Panc1 (cell line): ENCODE measurements around the gene UBC. TPM values are rescaled to one million over a fixed set of nuclear protein-coding genes. Genes with fewer than 3 reads are reported as not detected.

Experiments
- ATAC-seq: fragments of 200-7000 bp; cut with Tn5 transposase; 2 replicates; pipeline ENCODE4 v1.9.1; 2020; ENCODE audit warnings: mild to moderate bottlenecking, moderate library complexity
- Bru-seq: library from RNA; stranded (reverse); fragments of 400-500 nt; gene quantifications from one replicate; lab custom pipeline; 2021; lab: Mats Ljungman, UMichigan
- BruChase-seq, 2 experiments: library from RNA; stranded (reverse); fragments of 400-500 nt; gene quantifications; one replicate each; lab custom pipeline; 2021; lab: Mats Ljungman, UMichigan
- BruUV-seq: library from RNA; stranded (reverse); fragments of 400-500 nt; replicated peaks from 2 replicates; lab custom pipeline; 2021; lab: Mats Ljungman, UMichigan
- CTCF ChIA-PET: fragments of 300-600 bp; sonication (Branson Sonifier 250); formaldehyde crosslinking; loops from one replicate; lab custom pipeline; 2022; ENCODE audit warnings: antibody characterized with exemption; lab: Charles Lee
- POLR2A ChIA-PET: fragments of 300-600 bp; sonication (Branson Sonifier 250); formaldehyde crosslinking; loops from one replicate; lab custom pipeline; 2022; ENCODE audit warnings: antibody characterized with exemption; lab: Charles Lee
- DNase-seq: peaks from one replicate; pipeline ENCODE4 v3.0.0-alpha.2; 2010; ENCODE audit warnings: low read depth, low spot score
- H3K27ac ChIP-seq: 2 replicates; pipeline ENCODE4 v1.5.1; 2011; ENCODE audit warnings: mild to moderate bottlenecking, low read length, inconsistent platforms
- H3K27me3 ChIP-seq: fragments of 200-500 bp; sonication (Bioruptor generic); 2 replicates; pipeline ENCODE4 v1.6.0; 2014; ENCODE audit warnings: low read length, inconsistent platforms; ENCODE audit not compliant: control insufficient read depth, insufficient read depth
- H3K36me3 ChIP-seq: fragments of 200-500 bp; sonication (Bioruptor generic); 2 replicates; pipeline ENCODE4 v1.5.1; 2014; ENCODE audit warnings: inconsistent platforms, mild to moderate bottlenecking, low read length, moderate library complexity; ENCODE audit not compliant: control insufficient read depth, insufficient read depth
- H3K4me1 ChIP-seq: 2 replicates; pipeline ENCODE4 v1.5.1; 2011; ENCODE audit warnings: inconsistent platforms, mild to moderate bottlenecking, low read length, moderate library complexity; ENCODE audit not compliant: control insufficient read depth, insufficient read depth
- H3K4me3 ChIP-seq, 2 experiments: 2 replicates each; pipeline ENCODE4 v1.5.1; 2011 to 2012; ENCODE audit warnings: low read depth in 2 of 2, low read length in 2 of 2, mild to moderate bottlenecking in 2 of 2, inconsistent platforms in 1 of 2, moderate library complexity in 1 of 2
- H3K9me3 ChIP-seq: fragments of 200-500 bp; sonication (Bioruptor generic); 2 replicates; pipeline ENCODE4 v1.5.1; 2014; ENCODE audit warnings: low read depth, mild to moderate bottlenecking, inconsistent platforms, low read length, moderate library complexity; ENCODE audit not compliant: control insufficient read depth, insufficient read depth
- CTCF ChIP-seq: fragments of 450-650 bp; IDR thresholded peaks from 2 replicates; pipeline ENCODE4 v1.5.1; 2017; ENCODE audit warnings: mild to moderate bottlenecking
- POLR2AphosphoS5 ChIP-seq: IDR thresholded peaks from 2 replicates; pipeline ENCODE4 v1.6.1; 2012; ENCODE audit warnings: mild to moderate bottlenecking, low read depth, low read length, moderate library complexity
- SIN3A ChIP-seq: IDR thresholded peaks from 2 replicates; pipeline ENCODE4 v1.6.1; 2012; ENCODE audit warnings: low read depth, mild to moderate bottlenecking, low read length, moderate library complexity, borderline replicate concordance; ENCODE audit not compliant: insufficient read depth
- TCF7L2 ChIP-seq: IDR thresholded peaks from 2 replicates; pipeline ENCODE4 v1.6.1; 2011; ENCODE audit warnings: mild to moderate bottlenecking, low read depth, low read length, inconsistent platforms
- in situ Hi-C: cut with HindIII; loops from 2 replicates; pipeline ENCODE4 v1.10.0; 2016; ENCODE audit warnings: low sequenced_read_pairs, low pct_unique_long_range_greater_than_20kb
- intact Hi-C: fragments of 100-400 bp; cut with micrococcal nuclease; formaldehyde crosslinking; loops from one replicate; pipeline ENCODE4 v1.10.0; 2022; ENCODE audit not compliant: unreplicated experiment
- long read RNA-seq: library from polyadenylated mRNA; unstranded; transcript quantifications from one replicate; pipeline ENCODE4 v2.0.0, GENCODE V29; 2021; ENCODE audit not compliant: unreplicated experiment
- polyA plus RNA-seq: library from polyadenylated mRNA; unstranded; fragments of >200 nt; gene quantifications from one replicate; pipeline ENCODE4 v1.2.1, GENCODE V29; 2012; ENCODE audit warnings: missing spikeins; ENCODE audit not compliant: insufficient read length
- total RNA-seq: library from RNA; stranded (reverse); gene quantifications from one replicate; pipeline ENCODE4 v1.2.1, GENCODE V29; 2021; ENCODE audit not compliant: unreplicated experiment
- TF ChIP-seq, protein P1 (sequence below), 2 experiments: IDR thresholded peaks; 2 replicates each; pipeline ENCODE4 v1.6.1; 2011 to 2012; ENCODE audit warnings: low read depth in 2 of 2, control low read depth in 1 of 2, low read length in 1 of 2, mild to moderate bottlenecking in 1 of 2, moderate library complexity in 1 of 2; ENCODE audit not compliant: insufficient read depth in 1 of 2

Gene UBC
- total RNA-seq = 1,725 TPM
- 2,683 TPM for polyA plus RNA-seq
- percentile 99 among the genes with signal in this experiment for Bru-seq, nascent RNA
- BruChase-seq, experiment 1, labeled RNA remaining after a 2-hour chase = percentile 100 among the genes with signal in this experiment
- percentile 100 among the genes with signal in this experiment for BruChase-seq, experiment 2, labeled RNA remaining after a 6-hour chase
- long read RNA-seq, transcript UBC-201 (2 exons, 2,688 nt) = major isoform, 790 of 1,210 reads
- long read RNA-seq, transcript UBC-205 (1 exons, 3,745 nt) = minor isoform, 397 of 1,210 reads
- long read RNA-seq, transcript UBC-207 (2 exons, 622 nt) = minor isoform, 5 of 1,210 reads
- long read RNA-seq, transcript UBC-208 (2 exons, 627 nt) = minor isoform, 5 of 1,210 reads
- long read RNA-seq, partial matches to known transcripts = 2 of 1,210 reads
- long read RNA-seq, other reads (novel, unspliced or antisense) = 11 of 1,210 reads

DNA sequence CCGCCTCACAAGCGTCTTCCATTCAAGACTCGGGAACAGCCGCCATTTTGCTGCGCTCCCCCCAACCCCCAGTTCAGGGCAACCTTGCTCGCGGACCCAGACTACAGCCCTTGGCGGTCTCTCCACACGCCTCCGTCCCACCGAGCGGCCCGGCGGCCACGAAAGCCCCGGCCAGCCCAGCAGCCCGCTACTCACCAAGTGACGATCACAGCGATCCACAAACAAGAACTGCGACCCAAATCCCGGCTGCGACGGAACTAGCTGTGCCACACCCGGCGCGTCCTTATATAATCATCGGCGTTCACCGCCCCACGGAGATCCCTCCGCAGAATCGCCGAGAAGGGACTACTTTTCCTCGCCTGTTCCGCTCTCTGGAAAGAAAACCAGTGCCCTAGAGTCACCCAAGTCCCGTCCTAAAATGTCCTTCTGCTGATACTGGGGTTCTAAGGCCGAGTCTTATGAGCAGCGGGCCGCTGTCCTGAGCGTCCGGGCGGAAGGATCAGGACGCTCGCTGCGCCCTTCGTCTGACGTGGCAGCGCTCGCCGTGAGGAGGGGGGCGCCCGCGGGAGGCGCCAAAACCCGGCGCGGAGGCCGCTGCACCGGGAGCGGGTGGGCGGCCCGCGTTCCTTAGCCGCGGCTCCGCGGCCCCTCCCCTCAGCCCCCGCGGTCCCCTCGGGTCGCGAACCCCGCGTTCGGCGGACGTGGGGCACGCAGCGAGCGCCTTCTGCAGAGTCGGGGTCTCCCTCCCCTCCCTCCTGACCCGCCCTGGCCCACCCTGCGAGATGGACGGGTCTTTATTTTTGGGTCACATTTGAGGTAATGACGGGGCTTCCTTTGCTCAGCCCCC is at the start of gene UBC:
Gene UBC (minus strand): TSS at position 259 of the 847 bp plus-strand sequence. CDS start 879 bp downstream, outside the sequence.
- Histone ChIP-seq H3K9me3 (no peaks in the 10 kb centered on the region), H3K4me3 (peak within 1 kb of the TSS; percentile 91 to 93), H3K36me3 (peaks cover 15% of the 10 kb centered on the region), H3K27ac (peak within 1 kb of the TSS; percentile 100), H3K4me1 (peaks cover 53% of the 10 kb centered on the region), H3K27me3 (no peaks in the 10 kb centered on the region)
- in situ Hi-C loops = no loop called here
- POLR2A ChIA-PET = interaction anchor here (0.6 to 2.4 kb wide), 8 partner anchors 9 to 374 kb away, joined by 4 to 19 read pairs (median 10); no protein-coding TSS in a partner anchor
- CTCF ChIA-PET = interaction anchor here (1.7 kb wide), 1 partner anchor 25 kb away, joined by 6 read pairs; no protein-coding TSS in a partner anchor
- intact Hi-C loops = no loop called here
- DNase-seq (no peak), ATAC-seq (peak; percentile 35)
- no TSS peak for BruUV-seq
- TF ChIP-seq CTCF (no peak), TCF7L2 (peak; percentile 35; the same call in 1 of the 2 replicates), POLR2AphosphoS5 (peak; percentile 100), SIN3A (peak; percentile 95)
- TF ChIP-seq, protein P1, sequence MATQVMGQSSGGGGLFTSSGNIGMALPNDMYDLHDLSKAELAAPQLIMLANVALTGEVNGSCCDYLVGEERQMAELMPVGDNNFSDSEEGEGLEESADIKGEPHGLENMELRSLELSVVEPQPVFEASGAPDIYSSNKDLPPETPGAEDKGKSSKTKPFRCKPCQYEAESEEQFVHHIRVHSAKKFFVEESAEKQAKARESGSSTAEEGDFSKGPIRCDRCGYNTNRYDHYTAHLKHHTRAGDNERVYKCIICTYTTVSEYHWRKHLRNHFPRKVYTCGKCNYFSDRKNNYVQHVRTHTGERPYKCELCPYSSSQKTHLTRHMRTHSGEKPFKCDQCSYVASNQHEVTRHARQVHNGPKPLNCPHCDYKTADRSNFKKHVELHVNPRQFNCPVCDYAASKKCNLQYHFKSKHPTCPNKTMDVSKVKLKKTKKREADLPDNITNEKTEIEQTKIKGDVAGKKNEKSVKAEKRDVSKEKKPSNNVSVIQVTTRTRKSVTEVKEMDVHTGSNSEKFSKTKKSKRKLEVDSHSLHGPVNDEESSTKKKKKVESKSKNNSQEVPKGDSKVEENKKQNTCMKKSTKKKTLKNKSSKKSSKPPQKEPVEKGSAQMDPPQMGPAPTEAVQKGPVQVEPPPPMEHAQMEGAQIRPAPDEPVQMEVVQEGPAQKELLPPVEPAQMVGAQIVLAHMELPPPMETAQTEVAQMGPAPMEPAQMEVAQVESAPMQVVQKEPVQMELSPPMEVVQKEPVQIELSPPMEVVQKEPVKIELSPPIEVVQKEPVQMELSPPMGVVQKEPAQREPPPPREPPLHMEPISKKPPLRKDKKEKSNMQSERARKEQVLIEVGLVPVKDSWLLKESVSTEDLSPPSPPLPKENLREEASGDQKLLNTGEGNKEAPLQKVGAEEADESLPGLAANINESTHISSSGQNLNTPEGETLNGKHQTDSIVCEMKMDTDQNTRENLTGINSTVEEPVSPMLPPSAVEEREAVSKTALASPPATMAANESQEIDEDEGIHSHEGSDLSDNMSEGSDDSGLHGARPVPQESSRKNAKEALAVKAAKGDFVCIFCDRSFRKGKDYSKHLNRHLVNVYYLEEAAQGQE (IDR thresholded peaks at IDR 0.05; ENCODE audit: insufficient read depth in 1 of 2, low read depth in 2 of 2, low read length in 1 of 2) = peak; percentile 49 to 51; a peak in 1 of 4 replicates

GRCh38 chr12:124963211-124963610 is 48.8 kb upstream of the UBC start:
- intact Hi-C loops (no loop called here), in situ Hi-C loops (no loop called here)
- Histone ChIP-seq H3K36me3 (peaks cover 6% of the 10 kb centered on the region), H3K27me3 (no peaks in the 10 kb centered on the region), H3K27ac (no peak overlapping the region), H3K4me3 (no peak overlapping the region), H3K4me1 (no peaks in the 10 kb centered on the region), H3K9me3 (no peaks in the 10 kb centered on the region)
- ATAC-seq = no peak
- ChIA-PET POLR2A (no interaction called here), CTCF (interaction anchor here (0.7 kb wide), 1 partner anchor 126 kb away, joined by 4 read pairs; no protein-coding TSS in a partner anchor)
- TF ChIP-seq CTCF = no peak
- TF ChIP-seq, protein P1 (IDR thresholded peaks at IDR 0.05; ENCODE audit: insufficient read depth in 1 of 2, low read depth in 2 of 2, low read length in 1 of 2) = no peak
- TF ChIP-seq POLR2AphosphoS5 = no peak
- BruUV-seq = TSS peak; percentile 51
- no peak for DNase-seq
